ENCODE measurements around the gene TP53BP1. TPM values are rescaled to one million over a fixed set of nuclear protein-coding genes. Genes with fewer than 3 reads are reported as not detected.

Gene TP53BP1
- total and polyA plus RNA-seq, 2 of the 13 experiments (the other 11 are each of a cell fraction or from before 2014, with no cell fraction given), result 17.1 to 17.4 TPM

DNA sequence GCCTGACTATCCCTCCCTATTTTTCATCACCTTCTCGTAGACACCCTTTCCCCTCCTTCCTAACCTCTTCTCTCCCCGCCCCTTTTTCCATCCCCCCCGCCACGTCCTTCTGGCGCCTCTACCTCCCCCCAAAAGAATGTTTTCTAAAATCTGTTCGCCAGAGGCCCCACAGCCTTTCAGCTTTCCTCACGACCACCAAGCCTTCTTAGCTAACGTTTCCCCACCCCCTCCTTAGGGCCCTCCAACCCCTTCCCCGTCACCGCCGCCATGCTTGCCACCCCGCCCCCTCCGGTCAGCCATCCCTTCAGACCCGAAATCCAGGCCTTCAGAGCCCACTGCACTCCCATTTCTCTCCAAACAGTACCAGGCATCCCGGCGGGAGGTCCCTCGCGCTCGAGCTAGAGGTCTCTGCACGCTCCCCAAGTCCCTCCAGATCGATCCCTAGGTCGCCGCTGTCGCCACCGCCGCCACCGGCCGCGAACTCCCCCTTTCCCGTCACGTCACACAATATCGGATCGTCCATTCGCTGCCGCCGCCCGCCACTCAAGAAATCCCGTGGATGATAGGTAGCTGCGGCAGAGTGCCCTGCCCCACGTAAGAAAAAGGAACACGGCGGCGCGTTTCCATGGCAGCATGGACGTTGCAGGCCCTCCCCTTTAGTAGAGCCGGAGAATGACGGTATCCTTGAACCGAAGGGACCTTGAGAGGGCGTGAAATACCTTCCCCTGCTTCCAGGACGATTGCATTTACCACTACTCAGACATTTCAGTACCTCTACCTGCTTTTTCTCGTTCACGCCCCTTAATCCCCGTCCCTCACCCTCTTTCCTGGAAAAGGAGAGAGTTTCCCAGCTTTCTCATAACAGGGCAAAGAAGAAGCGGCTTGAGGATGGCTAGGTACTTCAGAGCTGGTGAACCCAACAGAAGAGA, at the start of gene TP53BP1 (continued):
- TF ChIP-seq, protein P1, sequence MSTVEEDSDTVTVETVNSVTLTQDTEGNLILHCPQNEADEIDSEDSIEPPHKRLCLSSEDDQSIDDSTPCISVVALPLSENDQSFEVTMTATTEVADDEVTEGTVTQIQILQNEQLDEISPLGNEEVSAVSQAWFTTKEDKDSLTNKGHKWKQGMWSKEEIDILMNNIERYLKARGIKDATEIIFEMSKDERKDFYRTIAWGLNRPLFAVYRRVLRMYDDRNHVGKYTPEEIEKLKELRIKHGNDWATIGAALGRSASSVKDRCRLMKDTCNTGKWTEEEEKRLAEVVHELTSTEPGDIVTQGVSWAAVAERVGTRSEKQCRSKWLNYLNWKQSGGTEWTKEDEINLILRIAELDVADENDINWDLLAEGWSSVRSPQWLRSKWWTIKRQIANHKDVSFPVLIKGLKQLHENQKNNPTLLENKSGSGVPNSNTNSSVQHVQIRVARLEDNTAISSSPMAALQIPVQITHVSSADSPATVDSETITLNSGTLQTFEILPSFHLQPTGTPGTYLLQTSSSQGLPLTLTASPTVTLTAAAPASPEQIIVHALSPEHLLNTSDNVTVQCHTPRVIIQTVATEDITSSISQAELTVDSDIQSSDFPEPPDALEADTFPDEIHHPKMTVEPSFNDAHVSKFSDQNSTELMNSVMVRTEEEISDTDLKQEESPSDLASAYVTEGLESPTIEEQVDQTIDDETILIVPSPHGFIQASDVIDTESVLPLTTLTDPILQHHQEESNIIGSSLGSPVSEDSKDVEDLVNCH (CRISPR knock-in tag; IDR thresholded peaks at IDR 0.05), result no peak
- TF ChIP-seq, protein P2, sequence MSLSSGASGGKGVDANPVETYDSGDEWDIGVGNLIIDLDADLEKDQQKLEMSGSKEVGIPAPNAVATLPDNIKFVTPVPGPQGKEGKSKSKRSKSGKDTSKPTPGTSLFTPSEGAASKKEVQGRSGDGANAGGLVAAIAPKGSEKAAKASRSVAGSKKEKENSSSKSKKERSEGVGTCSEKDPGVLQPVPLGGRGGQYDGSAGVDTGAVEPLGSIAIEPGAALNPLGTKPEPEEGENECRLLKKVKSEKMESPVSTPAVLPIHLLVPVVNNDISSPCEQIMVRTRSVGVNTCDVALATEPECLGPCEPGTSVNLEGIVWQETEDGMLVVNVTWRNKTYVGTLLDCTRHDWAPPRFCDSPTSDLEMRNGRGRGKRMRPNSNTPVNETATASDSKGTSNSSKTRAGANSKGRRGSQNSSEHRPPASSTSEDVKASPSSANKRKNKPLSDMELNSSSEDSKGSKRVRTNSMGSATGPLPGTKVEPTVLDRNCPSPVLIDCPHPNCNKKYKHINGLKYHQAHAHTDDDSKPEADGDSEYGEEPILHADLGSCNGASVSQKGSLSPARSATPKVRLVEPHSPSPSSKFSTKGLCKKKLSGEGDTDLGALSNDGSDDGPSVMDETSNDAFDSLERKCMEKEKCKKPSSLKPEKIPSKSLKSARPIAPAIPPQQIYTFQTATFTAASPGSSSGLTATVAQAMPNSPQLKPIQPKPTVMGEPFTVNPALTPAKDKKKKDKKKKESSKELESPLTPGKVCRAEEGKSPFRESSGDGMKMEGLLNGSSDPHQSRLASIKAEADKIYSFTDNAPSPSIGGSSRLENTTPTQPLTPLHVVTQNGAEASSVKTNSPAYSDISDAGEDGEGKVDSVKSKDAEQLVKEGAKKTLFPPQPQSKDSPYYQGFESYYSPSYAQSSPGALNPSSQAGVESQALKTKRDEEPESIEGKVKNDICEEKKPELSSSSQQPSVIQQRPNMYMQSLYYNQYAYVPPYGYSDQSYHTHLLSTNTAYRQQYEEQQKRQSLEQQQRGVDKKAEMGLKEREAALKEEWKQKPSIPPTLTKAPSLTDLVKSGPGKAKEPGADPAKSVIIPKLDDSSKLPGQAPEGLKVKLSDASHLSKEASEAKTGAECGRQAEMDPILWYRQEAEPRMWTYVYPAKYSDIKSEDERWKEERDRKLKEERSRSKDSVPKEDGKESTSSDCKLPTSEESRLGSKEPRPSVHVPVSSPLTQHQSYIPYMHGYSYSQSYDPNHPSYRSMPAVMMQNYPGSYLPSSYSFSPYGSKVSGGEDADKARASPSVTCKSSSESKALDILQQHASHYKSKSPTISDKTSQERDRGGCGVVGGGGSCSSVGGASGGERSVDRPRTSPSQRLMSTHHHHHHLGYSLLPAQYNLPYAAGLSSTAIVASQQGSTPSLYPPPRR (CRISPR knock-in tag; IDR thresholded peaks at IDR 0.05; ENCODE audit: borderline replicate concordance), result no peak
- TF ChIP-seq, protein P3, sequence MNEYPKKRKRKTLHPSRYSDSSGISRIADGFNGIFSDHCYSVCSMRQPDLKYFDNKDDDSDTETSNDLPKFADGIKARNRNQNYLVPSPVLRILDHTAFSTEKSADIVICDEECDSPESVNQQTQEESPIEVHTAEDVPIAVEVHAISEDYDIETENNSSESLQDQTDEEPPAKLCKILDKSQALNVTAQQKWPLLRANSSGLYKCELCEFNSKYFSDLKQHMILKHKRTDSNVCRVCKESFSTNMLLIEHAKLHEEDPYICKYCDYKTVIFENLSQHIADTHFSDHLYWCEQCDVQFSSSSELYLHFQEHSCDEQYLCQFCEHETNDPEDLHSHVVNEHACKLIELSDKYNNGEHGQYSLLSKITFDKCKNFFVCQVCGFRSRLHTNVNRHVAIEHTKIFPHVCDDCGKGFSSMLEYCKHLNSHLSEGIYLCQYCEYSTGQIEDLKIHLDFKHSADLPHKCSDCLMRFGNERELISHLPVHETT (CRISPR knock-in tag; conservative IDR thresholded peaks at IDR 0.05), result no peak
- TF ChIP-seq, protein P4, sequence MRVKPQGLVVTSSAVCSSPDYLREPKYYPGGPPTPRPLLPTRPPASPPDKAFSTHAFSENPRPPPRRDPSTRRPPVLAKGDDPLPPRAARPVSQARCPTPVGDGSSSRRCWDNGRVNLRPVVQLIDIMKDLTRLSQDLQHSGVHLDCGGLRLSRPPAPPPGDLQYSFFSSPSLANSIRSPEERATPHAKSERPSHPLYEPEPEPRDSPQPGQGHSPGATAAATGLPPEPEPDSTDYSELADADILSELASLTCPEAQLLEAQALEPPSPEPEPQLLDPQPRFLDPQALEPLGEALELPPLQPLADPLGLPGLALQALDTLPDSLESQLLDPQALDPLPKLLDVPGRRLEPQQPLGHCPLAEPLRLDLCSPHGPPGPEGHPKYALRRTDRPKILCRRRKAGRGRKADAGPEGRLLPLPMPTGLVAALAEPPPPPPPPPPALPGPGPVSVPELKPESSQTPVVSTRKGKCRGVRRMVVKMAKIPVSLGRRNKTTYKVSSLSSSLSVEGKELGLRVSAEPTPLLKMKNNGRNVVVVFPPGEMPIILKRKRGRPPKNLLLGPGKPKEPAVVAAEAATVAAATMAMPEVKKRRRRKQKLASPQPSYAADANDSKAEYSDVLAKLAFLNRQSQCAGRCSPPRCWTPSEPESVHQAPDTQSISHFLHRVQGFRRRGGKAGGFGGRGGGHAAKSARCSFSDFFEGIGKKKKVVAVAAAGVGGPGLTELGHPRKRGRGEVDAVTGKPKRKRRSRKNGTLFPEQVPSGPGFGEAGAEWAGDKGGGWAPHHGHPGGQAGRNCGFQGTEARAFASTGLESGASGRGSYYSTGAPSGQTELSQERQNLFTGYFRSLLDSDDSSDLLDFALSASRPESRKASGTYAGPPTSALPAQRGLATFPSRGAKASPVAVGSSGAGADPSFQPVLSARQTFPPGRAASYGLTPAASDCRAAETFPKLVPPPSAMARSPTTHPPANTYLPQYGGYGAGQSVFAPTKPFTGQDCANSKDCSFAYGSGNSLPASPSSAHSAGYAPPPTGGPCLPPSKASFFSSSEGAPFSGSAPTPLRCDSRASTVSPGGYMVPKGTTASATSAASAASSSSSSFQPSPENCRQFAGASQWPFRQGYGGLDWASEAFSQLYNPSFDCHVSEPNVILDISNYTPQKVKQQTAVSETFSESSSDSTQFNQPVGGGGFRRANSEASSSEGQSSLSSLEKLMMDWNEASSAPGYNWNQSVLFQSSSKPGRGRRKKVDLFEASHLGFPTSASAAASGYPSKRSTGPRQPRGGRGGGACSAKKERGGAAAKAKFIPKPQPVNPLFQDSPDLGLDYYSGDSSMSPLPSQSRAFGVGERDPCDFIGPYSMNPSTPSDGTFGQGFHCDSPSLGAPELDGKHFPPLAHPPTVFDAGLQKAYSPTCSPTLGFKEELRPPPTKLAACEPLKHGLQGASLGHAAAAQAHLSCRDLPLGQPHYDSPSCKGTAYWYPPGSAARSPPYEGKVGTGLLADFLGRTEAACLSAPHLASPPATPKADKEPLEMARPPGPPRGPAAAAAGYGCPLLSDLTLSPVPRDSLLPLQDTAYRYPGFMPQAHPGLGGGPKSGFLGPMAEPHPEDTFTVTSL (CRISPR knock-in tag; IDR thresholded peaks at IDR 0.05; ENCODE audit: borderline replicate concordance), result no peak
- TF ChIP-seq NRL (CRISPR knock-in tag; IDR thresholded peaks at IDR 0.05; ENCODE audit: borderline replicate concordance), result no peak
- TF ChIP-seq MIER2 (CRISPR knock-in tag; IDR thresholded peaks at IDR 0.05), result no peak
- TF ChIP-seq TEAD2 (CRISPR knock-in tag; IDR thresholded peaks at IDR 0.05), result no peak
- no peak for TF ChIP-seq ESRRA (CRISPR knock-in tag; IDR thresholded peaks at IDR 0.05; ENCODE audit: low read depth)
- TF ChIP-seq ZIK1 (CRISPR knock-in tag; IDR thresholded peaks at IDR 0.05; ENCODE audit: borderline replicate concordance, low read depth), result no peak
- peak; percentile 89 for TF ChIP-seq RFX1 (IDR thresholded peaks at IDR 0.05)
- TF ChIP-seq RFX3 (CRISPR knock-in tag; IDR thresholded peaks at IDR 0.05), result peak; percentile 94

Measured in HepG2 (cell line).